Large intestine (tissue), 3 donors: Measurements from ENCODE around the gene TMEM200C. TPM values are rescaled to one million over a fixed set of nuclear protein-coding genes. Genes with fewer than 3 reads are reported as not detected.
"Not testable (repeated sequence)": the region's sequence is repeated elsewhere in the genome, so short reads cannot be mapped to it uniquely, and the experiment has no call there.

Experiments used
- DNase-seq, 2 donors: peaks; one replicate each; pipeline versions ENCODE4 v3.0.0 to v3.0.0-alpha.2; 2013
- H3K27ac ChIP-seq: one replicate; pipeline ENCODE4 v1.5.1; 2013; ENCODE audit warnings: low read length
- H3K27me3 ChIP-seq: 2 replicates; pipeline ENCODE4 v1.6.1; 2013; ENCODE audit warnings: low read length; ENCODE audit not compliant: control insufficient read depth, insufficient read depth
- H3K36me3 ChIP-seq: 2 replicates; pipeline ENCODE4 v1.6.1; 2013; ENCODE audit warnings: low read length; ENCODE audit not compliant: control insufficient read depth, insufficient read depth
- H3K4me1 ChIP-seq: one replicate; pipeline ENCODE4 v1.6.1; 2013; ENCODE audit warnings: low read length; ENCODE audit not compliant: control insufficient read depth, insufficient read depth
- H3K4me3 ChIP-seq: one replicate; pipeline ENCODE4 v1.5.1; 2013; ENCODE audit warnings: low read length
- H3K9me3 ChIP-seq: one replicate; pipeline ENCODE4 v1.6.1; 2013; ENCODE audit warnings: mild to moderate bottlenecking, low read depth, low read length, moderate library complexity; ENCODE audit not compliant: control insufficient read depth
- WGBS: methylation state at CpG from one replicate; pipeline ENCODE4 v1.1.5; 2013; ENCODE audit warnings: low lambda C conversion rate; ENCODE audit not compliant: insufficient coverage; 5-methylcytosine and 5-hydroxymethylcytosine counted together
- polyA plus RNA-seq: library from polyadenylated mRNA; unstranded; fragments of 120-200 nt; gene quantifications from one replicate; pipeline ENCODE4 v1.2.1, GENCODE V29; 2013

The TMEM200C gene
- polyA plus RNA-seq, 1 donor: 0.52 TPM

DNA sequence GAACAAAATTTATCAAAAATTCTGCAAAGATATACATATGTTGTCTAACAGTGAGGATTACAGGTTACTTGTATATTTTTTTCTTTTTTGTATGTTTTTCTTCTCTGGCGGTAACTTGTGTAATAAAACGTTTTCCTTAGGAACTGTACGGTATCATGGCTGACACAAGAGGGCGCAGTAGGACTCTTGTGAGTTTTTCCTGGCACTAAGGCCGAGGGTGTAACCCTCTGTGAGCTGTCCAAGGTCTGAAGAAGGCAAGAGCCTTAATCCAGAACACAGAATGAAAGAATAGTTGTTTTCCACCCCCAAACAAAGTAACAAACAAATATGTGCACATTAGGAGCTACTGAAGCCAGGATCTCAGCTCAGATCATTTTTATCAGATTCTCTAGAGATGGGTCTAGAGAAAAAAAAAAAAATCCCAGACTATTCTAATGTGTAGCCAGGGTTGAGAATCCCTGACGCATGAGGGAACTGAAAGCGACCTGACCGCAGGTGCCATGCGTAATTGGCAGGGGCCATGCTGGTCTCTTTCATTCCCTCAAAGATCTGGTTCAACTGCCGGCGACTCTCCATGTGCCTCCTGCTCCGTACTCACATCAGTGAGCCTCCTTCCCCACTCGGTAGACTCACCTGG lies 27.0 kb downstream of the TMEM200C start:
- Histone ChIP-seq H3K36me3 (no peaks in the 10 kb centered on the region), H3K4me1 (no peaks in the 10 kb centered on the region), H3K27ac (no peak overlapping the region), H3K27me3 (no peaks in the 10 kb centered on the region), H3K4me3 (no peak overlapping the region), H3K9me3 (no peaks in the 10 kb centered on the region)
- no CpG with 5 or more reads among the region's 13 CpGs for WGBS
- DNase-seq: peak; percentile 69 to 73

DNA sequence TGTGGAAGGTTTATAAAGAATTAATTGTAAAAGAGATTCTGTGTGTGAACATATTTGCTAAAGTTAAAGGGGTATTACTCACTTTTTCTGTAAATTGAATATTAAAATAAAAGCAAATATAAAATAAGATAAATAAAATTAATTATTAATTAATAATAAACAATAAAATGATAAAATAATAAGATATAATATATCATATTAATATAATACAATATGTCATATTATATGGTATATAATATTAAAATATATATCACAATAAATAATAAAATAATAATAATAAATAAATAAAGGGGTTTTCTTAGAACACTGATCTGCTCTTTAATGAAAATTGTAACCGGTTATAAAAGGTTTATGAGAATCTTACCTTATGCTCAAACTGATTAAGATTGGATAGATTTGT lies 29.8 kb downstream of the TMEM200C start:
- no peak for DNase-seq
- H3K27me3 ChIP-seq: no peaks in the 10 kb centered on the region
- 88% methylated on average over 1 of the region's 1 CpG for WGBS
- peaks cover 3% of the 10 kb centered on the region for H3K9me3 ChIP-seq
- no peak overlapping the region for H3K27ac ChIP-seq
- H3K4me1 ChIP-seq: no peaks in the 10 kb centered on the region
- no peaks in the 10 kb centered on the region for H3K36me3 ChIP-seq
- H3K4me3 ChIP-seq: no peak overlapping the region

DNA sequence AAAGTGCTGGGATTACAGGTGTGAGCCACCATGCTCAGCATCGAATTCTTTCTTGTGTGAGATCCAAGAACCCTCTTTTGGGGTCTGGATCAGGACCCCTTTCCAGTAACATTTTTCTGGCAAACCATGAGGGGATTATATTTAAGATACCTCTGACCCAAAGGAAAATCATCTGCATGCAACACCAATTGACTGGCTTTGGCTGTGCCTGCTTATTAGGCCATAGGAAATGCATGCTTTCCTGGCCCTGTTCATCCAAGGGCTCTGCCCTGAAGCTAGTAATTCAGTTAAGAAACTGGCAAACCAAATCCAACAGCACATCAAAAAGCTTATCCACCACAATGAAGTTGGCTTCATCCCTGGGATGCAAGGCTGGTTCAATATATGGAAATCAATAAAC lies 33.2 kb downstream of the TMEM200C start:
- not testable (repeated sequence) for H3K9me3 ChIP-seq, DNase-seq, H3K36me3 ChIP-seq, H3K27me3 ChIP-seq, H3K27ac ChIP-seq, H3K4me3 ChIP-seq, H3K4me1 ChIP-seq
- WGBS: no CpG with 5 or more reads among the region's 1 CpG

DNA sequence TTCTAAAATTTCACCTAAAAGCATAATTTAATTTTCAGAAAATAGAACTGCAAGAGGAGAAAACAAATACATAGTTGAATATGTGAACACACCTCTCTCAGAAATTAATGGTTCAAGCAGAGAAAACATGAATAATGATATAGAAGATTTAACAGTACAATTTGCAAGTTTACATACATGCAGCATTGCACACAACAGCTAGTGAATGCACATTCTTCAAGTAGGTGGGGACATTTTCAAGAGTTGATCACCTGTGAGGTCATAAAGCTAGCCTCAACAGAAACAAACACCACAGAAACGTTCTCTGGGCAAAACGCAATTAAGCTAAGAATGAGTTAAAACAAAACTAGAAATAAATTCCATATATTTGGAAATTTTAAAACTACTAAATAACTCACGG lies 38.1 kb downstream of the TMEM200C start:
- no peak overlapping the region for H3K27ac ChIP-seq
- no peaks in the 10 kb centered on the region for H3K4me1 ChIP-seq
- peaks cover 3% of the 10 kb centered on the region for H3K9me3 ChIP-seq
- no peaks in the 10 kb centered on the region for H3K27me3 ChIP-seq
- H3K4me3 ChIP-seq: no peak overlapping the region
- DNase-seq: no peak
- H3K36me3 ChIP-seq: no peaks in the 10 kb centered on the region
- WGBS: 61% methylated on average over 3 of the region's 3 CpGs

DNA sequence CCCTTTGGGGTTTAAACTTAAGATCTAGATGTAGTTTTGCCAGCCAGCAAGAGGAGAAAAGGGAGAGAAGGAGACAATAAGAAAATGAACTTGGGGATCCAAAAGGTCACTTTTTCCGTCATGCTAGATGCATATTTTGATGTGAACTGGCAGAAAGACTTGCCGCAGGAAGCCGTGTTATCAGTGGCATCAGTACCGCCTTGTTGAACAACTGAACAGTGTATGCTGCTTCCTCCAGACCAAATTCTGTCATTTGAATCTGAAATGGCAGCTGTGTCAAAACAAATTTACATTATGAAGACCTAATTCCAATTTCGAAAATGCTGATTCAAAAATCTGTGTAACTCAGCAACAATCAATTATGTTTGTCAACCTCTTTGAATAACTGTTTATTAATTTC lies 42.1 kb downstream of the TMEM200C start:
- no peaks in the 10 kb centered on the region for H3K9me3 ChIP-seq

DNA sequence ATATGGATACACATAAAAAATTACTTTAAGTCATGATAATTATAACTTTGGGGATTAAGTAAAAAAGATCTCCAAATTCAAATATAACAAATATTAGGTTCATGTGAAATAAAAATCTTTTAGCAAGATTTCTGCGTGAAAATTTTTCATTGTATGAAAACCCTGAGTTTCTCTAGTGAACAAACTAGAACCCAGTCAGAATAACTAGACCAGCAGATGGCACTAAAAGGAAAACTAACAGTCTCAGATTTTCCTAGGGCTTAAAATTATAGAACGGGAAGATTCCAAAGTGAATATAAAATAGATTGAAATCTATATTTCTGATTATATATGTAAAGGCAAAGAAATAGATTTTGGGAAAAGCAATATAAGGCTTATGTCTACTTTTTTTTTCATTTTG lies 43.3 kb downstream of the TMEM200C start:
- Histone ChIP-seq H3K9me3 (no peaks in the 10 kb centered on the region), H3K4me3 (no peak overlapping the region), H3K27ac (no peak overlapping the region), H3K27me3 (no peaks in the 10 kb centered on the region), H3K4me1 (no peaks in the 10 kb centered on the region), H3K36me3 (no peaks in the 10 kb centered on the region)
- no peak for DNase-seq
- WGBS: 43% methylated on average over 1 of the region's 2 CpGs

More for the DNA sequence above, 42.1 kb downstream of the TMEM200C start:
- DNase-seq: no peak
- Histone ChIP-seq H3K4me3 (no peak overlapping the region), H3K27me3 (no peaks in the 10 kb centered on the region), H3K36me3 (no peaks in the 10 kb centered on the region), H3K27ac (no peak overlapping the region), H3K4me1 (no peaks in the 10 kb centered on the region)
- no CpG with 5 or more reads among the region's 5 CpGs for WGBS

DNA sequence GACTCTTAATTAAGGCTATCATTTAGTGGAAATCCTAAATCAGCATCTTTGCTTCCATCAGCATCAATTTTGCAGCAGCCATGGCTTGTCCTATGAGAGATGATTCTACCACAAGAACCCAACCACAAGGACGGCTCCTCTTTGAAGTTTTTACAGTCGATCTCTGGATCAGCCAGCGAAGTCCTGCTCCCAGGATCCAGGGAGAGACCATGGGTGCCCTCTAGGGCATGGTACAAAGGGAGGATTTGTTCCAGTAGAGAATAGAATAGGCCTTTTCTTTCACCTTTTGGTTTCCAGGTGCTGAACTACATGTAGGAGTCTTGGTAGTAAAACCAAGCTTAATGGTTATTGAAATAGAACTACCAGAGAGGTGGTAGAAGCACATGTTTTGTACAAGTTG lies 52.7 kb downstream of the TMEM200C start:
- Histone ChIP-seq H3K9me3 (no peaks in the 10 kb centered on the region), H3K27ac (no peak overlapping the region), H3K27me3 (no peaks in the 10 kb centered on the region), H3K4me1 (no peaks in the 10 kb centered on the region), H3K36me3 (no peaks in the 10 kb centered on the region), H3K4me3 (no peak overlapping the region)
- no peak for DNase-seq
- no CpG with 5 or more reads among the region's 3 CpGs for WGBS

DNA sequence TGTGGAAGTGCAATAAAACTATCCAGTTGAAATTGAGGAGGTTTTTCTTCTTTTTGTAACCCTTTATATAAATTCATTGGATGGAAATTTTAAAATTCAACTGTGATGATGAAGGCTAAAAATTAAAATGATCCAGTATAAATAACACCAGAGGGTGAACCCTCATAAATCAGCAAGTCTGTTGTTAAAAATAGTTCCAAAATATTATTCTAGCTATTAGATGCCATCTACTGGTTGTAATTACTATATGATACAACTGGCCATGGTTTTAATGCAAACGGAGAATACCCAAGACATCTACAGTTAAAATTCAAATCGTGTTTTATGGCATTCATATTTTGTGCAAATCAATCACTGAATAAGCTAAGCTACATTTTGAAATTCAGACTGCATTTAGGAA lies 53.8 kb downstream of the TMEM200C start:
- Histone ChIP-seq H3K4me1 (no peaks in the 10 kb centered on the region), H3K9me3 (no peaks in the 10 kb centered on the region), H3K36me3 (no peaks in the 10 kb centered on the region), H3K4me3 (no peak overlapping the region), H3K27ac (no peak overlapping the region), H3K27me3 (no peaks in the 10 kb centered on the region)
- 60% methylated on average over 1 of the region's 2 CpGs for WGBS
- DNase-seq: no peak

DNA sequence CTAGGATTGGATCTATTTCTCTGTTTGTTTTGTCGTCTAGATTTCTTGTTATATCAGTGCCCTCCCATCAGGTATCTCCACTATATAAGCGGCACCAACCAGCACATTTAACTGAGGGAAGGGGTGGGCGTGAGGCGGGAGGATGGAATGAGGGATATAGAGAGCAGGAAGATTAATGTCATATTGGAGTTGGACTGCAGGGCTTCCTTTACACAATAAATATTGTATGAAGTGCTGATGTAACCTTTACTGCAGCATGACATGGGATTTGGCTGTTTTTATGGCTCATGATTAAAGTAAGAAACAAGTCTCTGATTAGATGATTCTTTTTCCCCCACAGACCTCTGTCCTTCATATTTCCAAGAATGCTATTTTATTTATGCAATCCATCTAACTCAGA lies 54.8 kb downstream of the TMEM200C start:
- H3K36me3 ChIP-seq: no peaks in the 10 kb centered on the region
- H3K27ac ChIP-seq: no peak overlapping the region
- H3K9me3 ChIP-seq: no peaks in the 10 kb centered on the region
- H3K4me3 ChIP-seq: no peak overlapping the region
- WGBS: 20% methylated on average over 1 of the region's 4 CpGs
- no peak for DNase-seq
- no peaks in the 10 kb centered on the region for H3K27me3 ChIP-seq
- H3K4me1 ChIP-seq: no peaks in the 10 kb centered on the region

DNA sequence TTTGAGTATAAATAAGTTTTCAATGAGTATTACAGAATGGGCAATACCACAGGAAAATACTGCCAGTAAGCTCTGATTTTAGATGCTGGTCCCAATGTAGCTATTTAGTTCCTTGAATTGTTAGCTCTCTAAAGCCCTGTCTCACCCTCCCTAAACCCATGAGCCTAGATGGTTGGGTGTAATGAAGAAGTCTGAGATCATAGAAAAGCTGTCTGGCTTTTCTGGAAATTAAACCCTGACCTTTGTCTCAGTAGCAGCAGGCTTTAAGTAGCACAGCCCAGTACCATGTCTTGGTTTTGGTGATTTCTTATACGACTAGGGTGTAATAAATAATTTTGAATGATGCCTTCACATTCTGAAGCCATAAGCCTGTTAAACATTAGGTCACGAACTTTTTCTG lies 55.3 kb downstream of the TMEM200C start:
- Histone ChIP-seq H3K4me3 (no peak overlapping the region), H3K36me3 (no peaks in the 10 kb centered on the region), H3K9me3 (no peaks in the 10 kb centered on the region), H3K4me1 (no peaks in the 10 kb centered on the region), H3K27ac (no peak overlapping the region), H3K27me3 (no peaks in the 10 kb centered on the region)
- DNase-seq: no peak
- WGBS: no CpG with 5 or more reads among the region's 2 CpGs

DNA sequence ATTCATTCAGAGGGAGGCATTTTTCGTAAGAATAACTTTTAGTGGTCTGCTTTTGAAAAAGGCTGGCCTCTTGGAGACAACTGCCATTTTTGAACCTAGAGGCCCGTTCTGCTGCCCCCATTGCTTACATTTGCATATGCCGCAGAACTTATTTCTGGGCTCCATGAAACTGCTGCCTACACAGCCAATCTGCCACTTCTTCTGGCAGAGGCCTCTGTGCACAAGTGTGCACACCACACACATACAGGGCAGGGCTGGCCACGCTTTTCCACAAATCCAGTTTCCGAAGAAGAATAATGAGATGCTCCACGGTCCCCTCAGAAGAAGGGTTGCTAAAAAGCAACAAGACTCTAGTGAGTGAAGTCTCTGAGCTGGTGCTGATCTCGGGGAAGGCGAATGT lies 56.2 kb downstream of the TMEM200C start:
- H3K4me1 ChIP-seq: no peaks in the 10 kb centered on the region
- no peak for DNase-seq
- H3K36me3 ChIP-seq: no peaks in the 10 kb centered on the region
- no peaks in the 10 kb centered on the region for H3K27me3 ChIP-seq
- no CpG with 5 or more reads among the region's 8 CpGs for WGBS
- no peak overlapping the region for H3K27ac ChIP-seq
- no peak overlapping the region for H3K4me3 ChIP-seq
- no peaks in the 10 kb centered on the region for H3K9me3 ChIP-seq
